Measurements from ENCODE around the gene SERPINA9. TPM values are rescaled to one million over a fixed set of nuclear protein-coding genes. Genes with fewer than 3 reads are reported as not detected.
A peak's percentile ranks its signal among the peaks of the same experiment; 100 is the strongest.
"Not testable (repeated sequence)": the region's sequence is repeated elsewhere in the genome, so short reads cannot be mapped to it uniquely, and the experiment has no call there.

Gene SERPINA9
- polyA plus RNA-seq (ENCODE audit: insufficient read length in 10 of 10) = not detected
- long read RNA-seq, donor 1 = 0 reads
- long read RNA-seq, donor 2 = 0 reads
- long read RNA-seq, donor 3 = 0 reads
- long read RNA-seq, donor 4 = 0 reads
- long read RNA-seq, donor 5 = 0 reads
- long read RNA-seq, donor 6 = 0 reads
- long read RNA-seq, donor 7 = 0 reads
- long read RNA-seq, donor 8 = 0 reads
- long read RNA-seq, donor 9 = 0 reads

- DNase-seq = no peak
Measured at GRCh38 chr14:94476023-94476422, at the start of gene SERPINA9. SERPINA9 (minus strand) TSS chr14:94476197; CDS start chr14:94469840, 6,357 bp downstream.

DNA sequence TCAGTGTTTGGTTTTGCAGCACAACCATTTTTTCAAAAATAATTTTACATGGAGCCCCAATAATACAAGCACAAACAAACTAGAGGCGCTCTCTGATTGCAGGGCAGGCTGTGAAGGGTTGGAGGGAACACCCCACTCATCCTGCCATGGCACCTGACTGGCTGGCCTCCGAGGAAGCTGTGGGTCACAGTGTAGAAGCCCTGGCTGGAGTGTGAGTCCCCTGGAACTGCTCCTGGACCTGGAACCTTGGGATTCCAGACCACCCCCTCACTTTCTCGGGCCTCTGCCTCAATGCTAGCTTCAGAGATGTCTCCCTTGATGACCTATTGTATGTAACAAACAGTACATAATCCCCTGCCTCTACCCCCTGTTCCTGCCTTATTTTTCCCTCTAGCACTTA lies 48.1 kb upstream of the SERPINA9 start:
- DNase-seq = no peak

DNA sequence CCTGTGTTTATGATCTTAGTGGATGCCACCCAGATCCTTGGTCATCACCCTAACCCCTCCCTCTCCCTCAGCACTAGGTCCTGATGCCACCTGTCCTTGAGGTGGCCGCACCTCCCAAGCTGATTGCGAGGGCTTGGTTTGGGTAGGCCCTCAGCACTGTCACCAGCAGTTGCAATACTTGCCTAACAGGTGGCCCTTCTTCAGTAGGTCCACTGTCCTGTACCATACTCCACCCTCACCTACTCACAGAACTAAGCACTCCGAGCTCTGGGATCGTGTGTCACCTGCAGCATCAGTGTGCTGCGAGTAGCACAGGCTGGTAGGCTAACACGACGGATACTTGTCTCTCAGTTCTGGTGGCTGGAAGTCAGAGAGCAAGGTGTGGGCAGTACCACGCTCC lies 47.3 kb upstream of the SERPINA9 start:
- DNase-seq = no peak

DNA sequence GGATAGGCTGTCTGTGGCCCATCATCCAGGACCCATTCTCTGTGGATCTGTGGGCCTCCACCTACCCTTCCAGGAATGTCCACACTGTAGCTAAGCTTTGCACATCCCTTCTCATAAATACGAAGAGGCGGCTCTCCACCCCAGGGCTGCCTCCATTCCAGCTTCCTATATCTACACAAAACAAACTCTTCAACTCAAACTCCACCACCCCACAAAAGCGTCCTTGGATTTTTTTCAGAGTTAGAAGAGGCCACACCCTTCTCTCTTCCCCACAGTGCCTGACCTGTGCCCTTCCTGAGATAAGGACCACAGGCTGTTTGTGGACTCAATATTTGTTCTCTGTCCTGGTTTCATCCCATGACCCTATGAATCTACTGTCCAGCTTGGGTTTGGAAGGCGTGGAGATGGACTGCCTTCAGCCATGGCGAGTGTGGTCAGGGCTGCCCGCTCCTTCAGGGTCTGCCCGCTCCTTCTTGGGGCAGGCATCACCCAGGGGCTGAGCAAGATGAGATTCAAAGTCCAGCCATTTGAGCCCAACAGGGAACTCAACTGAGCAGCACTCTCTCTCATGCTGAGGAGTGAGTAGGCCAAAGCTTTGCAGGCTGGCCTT lies 46.2 kb upstream of the SERPINA9 start:
- DNase-seq = no peak

- DNase-seq = no peak
Measured at GRCh38 chr14:94521375-94522114, 45.5 kb upstream of the SERPINA9 start.

DNA sequence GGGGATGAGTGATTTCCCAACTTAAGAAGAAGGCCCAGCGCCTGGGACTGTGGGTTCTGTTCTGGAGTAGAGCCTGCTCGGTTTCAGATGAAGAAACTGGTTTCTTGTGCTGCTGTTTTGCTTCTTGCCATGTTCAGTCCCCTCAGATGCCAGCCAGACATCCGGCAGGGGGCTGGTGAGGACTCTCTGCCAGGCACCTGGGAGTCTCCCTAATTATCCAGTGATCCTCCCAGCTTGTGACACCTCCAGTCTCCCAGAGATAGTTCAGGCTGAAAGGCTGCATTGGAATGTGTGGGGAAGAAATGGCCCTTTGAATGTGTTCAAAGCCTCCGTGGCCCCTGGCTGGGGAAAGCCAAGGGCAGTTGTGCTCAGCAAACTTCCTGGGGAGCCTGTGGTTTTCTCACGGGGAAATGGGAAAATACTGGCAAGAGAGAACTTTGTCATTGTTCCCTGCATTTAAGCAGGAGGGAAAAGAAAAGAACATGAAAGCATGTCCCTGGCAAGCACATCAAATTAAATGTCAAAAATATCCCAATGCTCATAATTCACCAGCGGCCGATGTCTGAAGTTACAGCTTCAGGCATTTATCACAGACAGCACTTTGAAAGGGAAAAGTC lies 41.8 kb upstream of the SERPINA9 start:
- peak in 2 of 3 donors; percentile 8 to 9 for DNase-seq

DNA sequence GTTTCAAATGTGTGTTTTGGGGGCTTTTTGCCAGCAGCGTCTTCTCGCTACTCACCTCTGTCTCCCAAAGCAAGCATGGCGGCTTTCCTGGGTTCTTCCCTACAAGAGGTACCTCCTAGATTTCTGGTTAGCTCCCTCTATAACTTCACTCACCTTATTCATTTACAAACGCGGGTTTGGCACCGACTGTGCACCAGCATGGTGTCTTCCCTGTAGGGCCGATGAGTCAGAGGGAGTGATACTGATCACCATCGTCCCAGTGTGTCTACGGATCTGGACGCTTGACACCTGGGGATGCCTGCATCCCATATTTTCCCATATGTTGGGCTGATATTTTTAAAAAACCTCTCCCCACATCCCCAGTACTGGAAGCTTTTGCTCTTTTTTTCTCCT lies 41.2 kb upstream of the SERPINA9 start:
- no peak for DNase-seq

GRCh38 chr14:94515856-94516255 lies 39.9 kb upstream of the SERPINA9 start:
- no peak for DNase-seq

DNA sequence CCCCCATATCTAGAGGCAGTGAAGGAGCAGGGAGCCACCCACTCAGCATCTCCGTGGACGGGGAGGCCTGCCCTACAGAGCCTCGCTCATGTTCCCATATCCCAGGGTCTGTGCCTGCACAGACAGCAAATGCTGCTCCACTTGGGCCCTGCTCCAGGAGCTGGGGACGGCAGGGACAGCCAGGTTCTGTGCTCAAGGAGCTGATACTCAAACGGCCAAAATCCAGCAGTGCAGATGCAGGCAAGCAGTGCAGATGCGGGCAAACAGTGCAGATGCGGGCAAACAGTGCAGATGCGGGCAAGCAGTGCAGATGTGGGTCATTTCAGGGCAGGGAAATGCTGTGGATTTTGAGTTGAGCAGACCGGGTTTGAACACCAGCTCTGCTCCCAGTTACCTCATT lies 39.4 kb upstream of the SERPINA9 start:
- DNase-seq = no peak

DNA sequence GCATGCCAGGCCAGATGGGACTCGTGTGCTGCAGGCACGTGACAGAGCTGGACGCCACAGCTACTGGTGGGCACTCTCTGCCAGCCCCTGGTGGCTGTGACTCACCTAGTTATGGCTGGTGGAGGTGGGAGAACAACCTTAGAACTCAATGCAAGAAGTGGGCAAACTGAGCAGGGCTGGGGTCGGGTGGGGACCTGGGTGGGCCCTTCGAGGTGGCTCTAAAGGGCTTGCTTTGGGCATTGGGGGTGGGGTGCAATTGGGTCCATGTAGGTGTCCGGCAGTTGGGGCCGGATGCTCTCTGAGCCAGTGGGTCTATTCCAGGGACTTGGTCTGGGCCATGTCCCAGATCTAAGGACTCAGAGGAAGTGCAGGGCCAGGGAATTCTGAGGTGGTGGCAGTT lies 38.4 kb upstream of the SERPINA9 start:
- no peak for DNase-seq

- not testable (repeated sequence) for DNase-seq
Measured at GRCh38 chr14:94510481-94510880, 34.5 kb upstream of the SERPINA9 start.

GRCh38 chr14:94509356-94509755 lies 33.4 kb upstream of the SERPINA9 start, which contains the start of gene SERPINA12:
SERPINA12 (minus strand) TSS chr14:94509469; CDS start chr14:94498397, 11,072 bp downstream.
- no peak for DNase-seq

- no peak for DNase-seq
Measured at GRCh38 chr14:94505641-94506040, 29.6 kb upstream of the SERPINA9 start.

- DNase-seq = no peak
Measured at GRCh38 chr14:94505206-94505605, 29.2 kb upstream of the SERPINA9 start.

GRCh38 chr14:94501588-94502516 lies 25.9 kb upstream of the SERPINA9 start:
- no peak for DNase-seq

DNA sequence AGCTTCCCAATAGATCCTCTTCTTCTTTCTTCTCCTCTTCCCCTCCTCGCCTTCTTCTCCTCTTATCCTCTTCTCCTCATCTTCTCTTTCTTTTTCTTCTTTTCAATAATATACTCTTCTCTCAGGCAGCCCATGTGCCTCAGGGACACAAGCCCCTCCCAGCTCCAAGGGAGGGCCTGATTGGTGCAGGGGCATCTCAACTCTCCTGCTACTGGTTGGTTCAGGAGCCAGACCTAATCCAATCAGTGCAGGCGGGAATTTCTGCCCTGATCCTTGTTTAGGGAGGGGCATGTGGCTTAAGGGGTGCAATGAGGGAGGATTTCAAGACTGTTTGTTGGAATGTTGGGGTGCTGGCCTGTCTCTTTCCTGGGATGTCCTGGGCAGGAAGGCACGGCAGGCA lies 24.3 kb upstream of the SERPINA9 start:
- no peak for DNase-seq

GRCh38 chr14:94499673-94500072 lies 23.7 kb upstream of the SERPINA9 start:
- no peak for DNase-seq

- DNase-seq = no peak
Measured at GRCh38 chr14:94498215-94498614, 22.2 kb upstream of the SERPINA9 start.

DNA sequence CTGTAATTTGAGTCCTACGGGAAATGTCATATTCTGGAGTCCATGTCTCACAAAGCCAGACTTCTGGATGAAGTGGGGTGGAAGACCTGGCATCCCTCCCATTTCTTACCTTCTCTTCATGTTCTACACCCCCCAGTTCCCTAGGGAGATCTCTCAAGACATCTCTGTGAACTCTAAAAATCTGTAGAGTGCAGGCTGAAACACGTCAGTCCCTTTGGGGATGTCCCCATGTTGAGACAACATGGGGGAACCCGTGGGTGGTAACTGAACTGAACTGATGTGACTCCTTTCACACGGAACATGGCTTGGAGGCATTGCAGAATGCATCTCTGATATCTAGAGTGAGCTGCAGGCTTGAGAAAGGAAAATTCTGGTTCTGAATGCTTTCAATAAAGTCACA lies 18.1 kb upstream of the SERPINA9 start:
- DNase-seq = no peak

DNA sequence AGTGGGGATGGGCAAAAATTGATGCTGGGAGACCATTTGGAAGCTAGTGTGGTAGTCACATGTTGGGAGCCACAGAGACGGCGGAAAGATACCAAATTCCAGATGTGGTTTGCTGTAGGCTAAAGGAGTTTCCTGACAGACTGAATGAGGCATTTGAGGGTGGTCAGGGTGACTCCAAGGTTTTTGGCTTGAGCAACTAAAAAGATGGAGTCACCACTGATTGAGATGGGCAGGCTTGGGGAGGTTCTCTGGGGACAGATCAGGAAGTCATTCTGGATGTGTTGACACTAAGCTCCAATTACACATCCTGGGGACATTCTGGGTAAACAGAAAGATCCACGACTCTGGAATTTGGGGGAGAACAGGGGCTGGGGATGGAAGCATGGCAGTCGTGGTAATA lies 15.5 kb upstream of the SERPINA9 start:
- no peak for DNase-seq

- DNase-seq = no peak
Measured at GRCh38 chr14:94489336-94489735, 13.3 kb upstream of the SERPINA9 start.

DNA sequence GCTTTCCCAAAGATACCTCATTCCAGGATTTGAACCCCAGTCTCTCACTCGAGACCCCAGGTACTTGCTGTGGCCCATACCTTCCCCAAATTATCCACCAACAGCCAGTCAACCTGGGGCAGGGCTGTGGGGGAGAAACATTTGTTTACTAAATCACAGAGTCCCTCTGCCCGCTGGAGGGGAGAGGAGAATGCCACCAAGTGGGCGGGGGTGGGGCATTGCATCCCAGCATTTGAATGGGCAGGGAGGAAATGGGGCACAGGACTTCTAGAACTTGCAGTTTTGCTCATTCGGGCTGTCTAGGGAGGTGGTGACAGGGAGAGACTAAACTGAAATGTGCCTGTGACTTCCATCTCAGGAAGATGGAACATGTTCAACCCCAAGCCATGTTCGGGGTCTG lies 10.9 kb upstream of the SERPINA9 start:
- peak in 1 of 3 donors; percentile 6 for DNase-seq

All from muscle of back (tissue), 13 donors.